Measurements from ENCODE around the gene ZFYVE1.
"Not testable (repeated sequence)": the region's sequence is repeated elsewhere in the genome, so short reads cannot be mapped to it uniquely, and the experiment has no call there.

ZFYVE1 gene

GRCh38 chr14:72999316-72999715, 27.6 kb downstream of the ZFYVE1 start:
- DNase-seq = no peak

GRCh38 chr14:72998252-72998903, 28.5 kb downstream of the ZFYVE1 start:
- no peak for DNase-seq

- DNase-seq = no peak
Observed at GRCh38 chr14:72996916-72997315, 30.0 kb downstream of the ZFYVE1 start.

- DNase-seq = no peak
Observed at GRCh38 chr14:72990171-72990570, 36.7 kb downstream of the ZFYVE1 start.

- DNase-seq = no peak
Observed at GRCh38 chr14:72986857-72987256, 40.0 kb downstream of the ZFYVE1 start.

- no peak for DNase-seq
Observed at GRCh38 chr14:72986214-72986613, 40.7 kb downstream of the ZFYVE1 start.

- DNase-seq = no peak
Observed at GRCh38 chr14:72982146-72982708, 44.7 kb downstream of the ZFYVE1 start.

- DNase-seq = no peak
Observed at GRCh38 chr14:72980863-72981262, 46.0 kb downstream of the ZFYVE1 start.

- DNase-seq = no peak
Observed at GRCh38 chr14:72978856-72979255, 48.0 kb downstream of the ZFYVE1 start.

- no peak for DNase-seq
Observed at GRCh38 chr14:72975770-72976169, 51.1 kb downstream of the ZFYVE1 start.

GRCh38 chr14:72974661-72975060, 52.2 kb downstream of the ZFYVE1 start:
- no peak for DNase-seq

- no peak for DNase-seq
Observed at GRCh38 chr14:72970824-72971434, 56.0 kb downstream of the ZFYVE1 start.

GRCh38 chr14:72970058-72970630, 56.8 kb downstream of the ZFYVE1 start:
- DNase-seq = no peak

- DNase-seq = no peak
Observed at GRCh38 chr14:72968316-72968715, 58.6 kb downstream of the ZFYVE1 start.

GRCh38 chr14:72966038-72966437, 60.9 kb downstream of the ZFYVE1 start:
- DNase-seq = no peak

GRCh38 chr14:72965249-72965648, 61.7 kb downstream of the ZFYVE1 start:
- no peak for DNase-seq

GRCh38 chr14:72962829-72963312, 64.0 kb downstream of the ZFYVE1 start:
- DNase-seq = no peak

- DNase-seq = peak; percentile 46
Observed at GRCh38 chr14:72962336-72962754, 64.6 kb downstream of the ZFYVE1 start.

GRCh38 chr14:72961579-72962335, 65.1 kb downstream of the ZFYVE1 start:
- no peak for DNase-seq

- DNase-seq = not testable (repeated sequence)
Observed at GRCh38 chr14:72961016-72961415, 65.9 kb downstream of the ZFYVE1 start.

- no peak for DNase-seq
Observed at GRCh38 chr14:72958548-72958947, 68.4 kb downstream of the ZFYVE1 start.

- DNase-seq = no peak
Observed at GRCh38 chr14:72957213-72957612, 69.7 kb downstream of the ZFYVE1 start.

GRCh38 chr14:72956741-72957140, 70.2 kb downstream of the ZFYVE1 start:
- DNase-seq = not testable (repeated sequence)

Data from NCI-H2171 treated with DMSO at 0.1 percent for 48 hours (cell line).